Mucosa of descending colon (tissue), 3 donors: Measurements from ENCODE around the gene USP49. TPM values are rescaled to one million over a fixed set of nuclear protein-coding genes. Genes with fewer than 3 reads are reported as not detected.

Experiments
- ATAC-seq: fragments of 200-7000 bp; cut with Tn5 transposase; one replicate; pipeline ENCODE4 v1.9.1; 2020; ENCODE audit warnings: mild to moderate bottlenecking, moderate library complexity
- DNase-seq, 3 donors: peaks; one replicate each; pipeline ENCODE4 v3.0.0-alpha.2; 2020
- H3K36me3 ChIP-seq: fragments of 200-600 bp; one replicate; pipeline ENCODE4 v1.8.0; 2021; ENCODE audit warnings: low read depth, mild to moderate bottlenecking
- H3K4me1 ChIP-seq: fragments of 200-600 bp; one replicate; pipeline ENCODE4 v1.8.0; 2021; ENCODE audit warnings: low read depth, mild to moderate bottlenecking
- H3K4me3 ChIP-seq: fragments of 200-600 bp; one replicate; pipeline ENCODE4 v1.8.0; 2021; ENCODE audit warnings: mild to moderate bottlenecking
- H3K9me3 ChIP-seq: fragments of 200-600 bp; one replicate; pipeline ENCODE4 v1.8.0; 2021; ENCODE audit warnings: mild to moderate bottlenecking
- intact Hi-C, 2 donors: fragments of 100-400 bp; cut with DNase I in 1 of 2; cut with micrococcal nuclease in 1 of 2; formaldehyde crosslinking; loops; one replicate each; pipeline versions ENCODE4 v1.11.0 to v1.11.1; 2022; cut with DNase I, micrococcal nuclease
- total RNA-seq, 3 donors: library from RNA; stranded (reverse); fragmentation: NEBNext Ultra II Directional in 2 of 3; extraction: Animal tissue kit (Norgen Biotek cat#: 25700) in 2 of 3; gene quantifications; one replicate each; pipeline versions ENCODE4 v1.2.1 to v1.2.4, GENCODE V29; 2021 to 2023
- TF ChIP-seq, protein P1 (sequence below): fragments of 200-600 bp; IDR thresholded peaks from one replicate; pipeline ENCODE4 v1.8.0; 2022; ENCODE audit warnings: antibody characterized with exemption, mild to moderate bottlenecking
- donor health status: DM: no; HTN: no; CAD: no; lungs with moderate emphysema.
- donor health status: DM: no; HTN: no; CAD: no.
- donor health status: DM: no; HTN: yes; CAD: no.

The USP49 gene
- total RNA-seq, 3 donors from 2014 or later: 2.8 to 3.7 (median 3.2) TPM

DNA sequence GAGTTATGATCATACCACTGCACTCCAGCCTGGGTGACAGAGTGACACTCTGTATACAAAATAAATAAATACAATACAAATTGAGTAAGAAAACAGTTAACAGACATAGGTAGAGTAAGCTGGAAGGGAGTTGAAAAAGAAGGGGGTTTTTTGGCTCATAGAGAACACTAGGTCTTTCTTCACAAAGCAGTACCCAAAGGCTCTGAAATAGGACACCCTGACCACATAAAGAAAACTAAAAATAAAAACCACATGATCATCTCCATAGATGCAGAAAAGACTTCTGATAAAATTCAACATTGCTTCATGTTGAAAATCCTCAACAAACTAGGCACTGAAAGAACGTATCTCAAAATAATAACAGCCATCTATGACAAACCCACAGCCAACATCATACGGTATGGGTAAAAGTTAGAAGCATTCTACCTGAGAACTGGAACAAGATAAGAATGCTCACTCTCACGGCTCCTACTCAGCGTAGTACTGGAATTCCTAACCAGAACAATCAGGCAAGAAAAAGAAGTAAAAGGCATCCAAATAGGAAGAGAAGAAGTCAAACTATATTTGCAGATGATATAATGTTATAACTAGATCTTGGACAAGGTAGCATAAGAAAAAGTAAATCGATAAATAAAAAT is 59.0 kb downstream of the USP49 start:
- no peaks in the 10 kb centered on the region for H3K4me1 ChIP-seq
- ATAC-seq (no peak), DNase-seq (no peak)
- no peak overlapping the region for H3K4me3 ChIP-seq
- TF ChIP-seq, protein P1, sequence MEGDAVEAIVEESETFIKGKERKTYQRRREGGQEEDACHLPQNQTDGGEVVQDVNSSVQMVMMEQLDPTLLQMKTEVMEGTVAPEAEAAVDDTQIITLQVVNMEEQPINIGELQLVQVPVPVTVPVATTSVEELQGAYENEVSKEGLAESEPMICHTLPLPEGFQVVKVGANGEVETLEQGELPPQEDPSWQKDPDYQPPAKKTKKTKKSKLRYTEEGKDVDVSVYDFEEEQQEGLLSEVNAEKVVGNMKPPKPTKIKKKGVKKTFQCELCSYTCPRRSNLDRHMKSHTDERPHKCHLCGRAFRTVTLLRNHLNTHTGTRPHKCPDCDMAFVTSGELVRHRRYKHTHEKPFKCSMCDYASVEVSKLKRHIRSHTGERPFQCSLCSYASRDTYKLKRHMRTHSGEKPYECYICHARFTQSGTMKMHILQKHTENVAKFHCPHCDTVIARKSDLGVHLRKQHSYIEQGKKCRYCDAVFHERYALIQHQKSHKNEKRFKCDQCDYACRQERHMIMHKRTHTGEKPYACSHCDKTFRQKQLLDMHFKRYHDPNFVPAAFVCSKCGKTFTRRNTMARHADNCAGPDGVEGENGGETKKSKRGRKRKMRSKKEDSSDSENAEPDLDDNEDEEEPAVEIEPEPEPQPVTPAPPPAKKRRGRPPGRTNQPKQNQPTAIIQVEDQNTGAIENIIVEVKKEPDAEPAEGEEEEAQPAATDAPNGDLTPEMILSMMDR: no peak
- H3K9me3 ChIP-seq: no peaks in the 10 kb centered on the region
- no peaks in the 10 kb centered on the region for H3K36me3 ChIP-seq
- intact Hi-C loops: no loop called here

DNA sequence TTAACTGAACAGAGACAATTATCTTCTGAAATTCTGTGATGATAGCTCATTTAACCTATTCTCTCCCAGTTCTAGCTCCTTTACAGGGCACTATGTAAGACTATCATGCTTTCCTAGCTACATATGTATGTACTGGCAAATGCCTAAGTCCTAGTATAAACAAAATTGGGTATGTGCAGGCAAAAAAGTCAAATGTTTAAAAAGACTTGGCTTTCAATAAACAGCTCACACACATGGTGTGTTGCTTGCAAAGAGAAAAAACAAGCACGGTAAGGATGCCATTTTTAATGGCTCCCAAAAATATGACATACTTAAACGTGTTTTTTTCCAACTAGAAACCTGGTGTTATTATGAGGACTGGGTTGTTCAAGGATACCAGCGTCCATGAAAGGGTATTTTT is 62.9 kb downstream of the USP49 start:
- TF ChIP-seq, protein P1: no peak
- no peaks in the 10 kb centered on the region for H3K9me3 ChIP-seq
- H3K4me3 ChIP-seq: no peak overlapping the region
- intact Hi-C loops: no loop called here
- no peak for DNase-seq
- ATAC-seq: no peak
- H3K36me3 ChIP-seq: no peaks in the 10 kb centered on the region
- H3K4me1 ChIP-seq: no peaks in the 10 kb centered on the region

DNA sequence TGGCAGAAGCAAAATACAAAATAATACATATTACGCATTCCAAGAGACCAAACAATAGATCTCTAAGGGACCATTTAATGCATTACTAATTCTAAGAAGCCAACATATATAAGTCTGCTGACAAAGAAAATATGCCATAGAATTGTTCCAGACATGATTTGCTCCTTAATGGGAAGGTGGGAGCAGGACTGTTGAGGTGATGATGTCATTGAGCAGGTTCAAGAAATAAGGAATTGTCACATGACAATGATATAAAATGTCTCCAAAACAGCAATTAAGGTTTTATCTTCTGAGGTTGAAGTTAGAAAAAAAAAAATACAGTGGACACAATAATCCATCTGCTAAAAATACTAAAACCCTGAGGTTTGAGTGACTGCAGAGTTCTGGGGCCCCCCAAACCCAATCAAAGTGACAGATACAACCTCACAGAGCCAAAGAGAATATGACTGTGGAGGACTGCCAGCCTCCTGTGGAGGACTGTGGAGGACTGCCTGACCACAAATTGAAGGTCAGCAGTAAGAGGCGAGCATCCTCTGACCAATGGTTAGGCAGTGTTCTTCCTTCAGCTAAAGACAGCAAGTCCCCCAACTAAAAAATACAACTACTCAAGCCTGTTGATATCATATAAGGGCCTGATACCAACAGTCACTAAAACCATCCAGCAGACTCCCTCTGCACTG is 68.7 kb downstream of the USP49 start:
- no peak overlapping the region for H3K4me3 ChIP-seq
- intact Hi-C loops: no loop called here
- DNase-seq: no peak
- H3K9me3 ChIP-seq: no peaks in the 10 kb centered on the region
- TF ChIP-seq, protein P1: no peak
- ATAC-seq: no peak
- no peaks in the 10 kb centered on the region for H3K36me3 ChIP-seq
- no peaks in the 10 kb centered on the region for H3K4me1 ChIP-seq

DNA sequence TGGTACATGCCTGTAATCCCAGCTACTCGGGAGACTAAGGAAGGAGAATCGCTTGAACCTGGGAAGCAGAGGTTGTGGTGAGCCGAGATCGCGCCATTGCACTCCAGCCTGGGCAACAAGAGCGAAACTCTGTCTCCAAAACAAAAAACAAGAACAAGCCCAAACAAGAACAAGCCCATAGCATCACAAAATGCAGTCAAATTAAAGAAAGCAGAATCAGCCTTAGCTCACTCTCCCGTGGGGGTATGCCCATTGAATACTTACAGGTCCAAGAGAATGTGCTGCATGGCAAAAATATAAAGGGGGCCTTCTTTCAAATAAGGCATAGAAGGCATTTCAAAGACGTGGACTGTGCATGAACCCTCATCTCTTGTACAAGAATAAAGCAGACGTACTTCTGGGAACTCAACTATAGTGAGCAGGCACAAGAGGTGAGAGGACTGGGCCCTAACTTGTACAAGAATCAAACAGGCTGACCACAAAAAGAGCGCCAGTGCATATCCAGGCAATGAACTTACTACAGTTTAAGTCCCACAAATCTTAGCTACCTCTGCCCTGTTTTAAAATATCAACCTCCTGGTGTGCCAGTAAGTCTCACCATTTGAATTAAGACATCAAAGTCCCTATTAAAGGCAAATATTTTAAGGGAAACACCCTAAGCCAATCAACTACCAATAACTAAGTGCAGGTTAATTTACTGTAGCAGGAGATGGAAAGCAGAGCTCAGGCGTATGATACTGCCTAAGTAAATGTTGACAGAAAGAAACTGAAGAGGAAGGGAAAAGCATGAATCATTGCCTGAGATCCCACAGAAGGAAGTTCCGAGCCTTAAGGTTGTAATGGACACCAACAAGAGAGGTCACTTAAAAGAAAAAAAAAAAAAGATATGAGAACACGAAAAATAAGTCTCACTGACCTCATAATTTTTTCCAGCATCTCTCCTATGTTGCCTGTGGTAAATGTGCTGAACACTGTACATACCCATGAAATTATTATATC is 70.3 kb downstream of the USP49 start:
- TF ChIP-seq, protein P1: no peak
- Histone ChIP-seq H3K9me3 (no peaks in the 10 kb centered on the region), H3K4me1 (no peaks in the 10 kb centered on the region), H3K36me3 (no peaks in the 10 kb centered on the region), H3K4me3 (no peak overlapping the region)
- intact Hi-C loops: no loop called here
- DNase-seq (no peak), ATAC-seq (peak; percentile 96)

DNA sequence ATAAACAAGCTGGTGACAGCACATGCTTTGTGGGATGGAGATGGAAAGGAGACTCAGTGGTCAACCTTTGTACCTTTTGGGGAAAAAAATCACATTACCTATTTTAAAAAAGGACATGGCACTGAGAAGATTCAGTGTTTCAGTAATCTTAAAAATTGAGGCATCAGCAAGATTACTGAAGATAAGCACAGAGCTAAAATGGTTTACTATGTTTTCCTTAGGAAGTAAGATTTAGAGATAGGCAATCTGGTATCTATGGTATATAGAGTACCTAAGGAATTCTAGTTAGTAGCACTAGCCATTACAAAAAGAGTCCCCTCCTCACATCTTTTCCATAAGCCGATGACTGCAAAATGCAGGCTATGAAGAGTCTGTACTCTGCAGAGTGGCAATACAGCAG is 72.0 kb downstream of the USP49 start:
- Histone ChIP-seq H3K4me3 (no peak overlapping the region), H3K4me1 (no peaks in the 10 kb centered on the region), H3K9me3 (no peaks in the 10 kb centered on the region), H3K36me3 (no peaks in the 10 kb centered on the region)
- intact Hi-C loops: no loop called here
- TF ChIP-seq, protein P1: no peak
- ATAC-seq (no peak), DNase-seq (no peak)
